HepG2 (cell line): ENCODE measurements around the gene MED22.

ENCODE experiments used
- CEBPB ChIP-seq: IDR thresholded peaks from 2 replicates; pipeline ENCODE4 v1.6.1; 2011; ENCODE audit warnings: low read depth, low read length, improper control_type of control experiment, borderline replicate concordance
- PRPF4 ChIP-seq: fragments of 200-400 bp; formaldehyde crosslinking; IDR thresholded peaks from 2 replicates; pipeline ENCODE4 v1.6.1; 2016; ENCODE audit warnings: low read length, low read depth; ENCODE audit not compliant: poor library complexity, severe bottlenecking
- RAD21 ChIP-seq: fragments of 450-650 bp; formaldehyde crosslinking; IDR thresholded peaks from 2 replicates; pipeline ENCODE4 v1.5.0; 2020; ENCODE audit warnings: mild to moderate bottlenecking
- SIN3A ChIP-seq: IDR thresholded peaks from 2 replicates; pipeline ENCODE4 v1.6.1; 2011; ENCODE audit warnings: low read depth, mild to moderate bottlenecking, control low read depth, low read length, borderline replicate concordance
- ZNF660 ChIP-seq: sonication (generic); formaldehyde crosslinking; IDR thresholded peaks from 2 replicates; pipeline ENCODE4 v1.5.1; 2020; ENCODE audit warnings: mild to moderate bottlenecking, low read depth, missing genetic modification reagents, borderline replicate concordance
- ZSCAN31 ChIP-seq: sonication (generic); formaldehyde crosslinking; IDR thresholded peaks from 2 replicates; pipeline ENCODE4 v1.5.0; 2020; ENCODE audit warnings: low read depth, mild to moderate bottlenecking, missing genetic modification reagents
- TF ChIP-seq, protein P1 (sequence below): sonication (generic); formaldehyde crosslinking; IDR thresholded peaks from 2 replicates; pipeline ENCODE4 v1.4.0; 2020; ENCODE audit warnings: mild to moderate bottlenecking, missing genetic modification reagents
- TF ChIP-seq, protein P2 (sequence below): sonication (generic); formaldehyde crosslinking; IDR thresholded peaks from 2 replicates; pipeline ENCODE4 v1.4.0; 2020; ENCODE audit warnings: missing genetic modification reagents, borderline replicate concordance

DNA sequence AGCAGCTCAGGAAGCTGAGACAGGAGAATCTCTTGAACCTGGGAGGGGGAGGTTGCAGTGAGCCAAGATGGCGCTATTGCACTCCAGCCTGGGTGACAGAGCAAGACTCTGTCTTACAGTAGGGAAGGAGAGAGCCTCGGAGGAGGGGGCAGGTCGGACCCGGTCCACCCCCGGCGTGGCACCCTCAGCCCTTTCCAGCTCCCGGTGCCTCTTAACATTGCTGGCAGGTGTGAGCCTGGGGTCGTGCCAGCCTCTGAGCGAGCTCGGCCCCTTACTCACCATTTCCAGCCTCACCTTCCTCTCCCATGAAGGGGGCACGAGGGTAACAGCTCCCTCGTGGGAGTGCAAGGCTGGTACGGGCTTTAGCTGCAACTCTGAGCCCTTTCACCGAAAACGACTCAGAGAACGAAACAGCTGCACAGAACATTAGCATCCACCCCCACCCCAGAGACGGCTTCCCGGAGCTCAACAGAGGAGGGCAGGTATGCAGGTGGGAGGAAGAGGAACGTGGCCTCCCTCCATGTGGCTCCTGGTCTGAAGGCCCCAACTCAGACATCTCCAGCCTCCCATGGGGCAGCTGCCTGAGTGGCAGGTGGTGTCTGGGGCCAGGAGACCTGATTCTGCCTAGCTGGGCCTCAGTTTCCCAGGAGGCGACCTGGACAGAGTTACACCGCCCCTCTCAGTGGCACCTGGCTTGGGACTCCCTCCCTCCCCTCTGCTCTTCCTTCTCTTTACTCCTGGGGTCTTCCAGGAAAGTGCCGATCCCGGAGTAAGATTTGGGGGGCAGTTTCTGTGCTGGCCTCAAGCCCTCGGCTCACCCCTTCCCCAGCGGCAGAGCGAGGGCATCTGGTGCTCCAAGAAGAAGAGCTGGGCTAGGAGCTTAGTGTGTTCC, 44.4 kb downstream of the MED22 start:
- TF ChIP-seq, protein P1, sequence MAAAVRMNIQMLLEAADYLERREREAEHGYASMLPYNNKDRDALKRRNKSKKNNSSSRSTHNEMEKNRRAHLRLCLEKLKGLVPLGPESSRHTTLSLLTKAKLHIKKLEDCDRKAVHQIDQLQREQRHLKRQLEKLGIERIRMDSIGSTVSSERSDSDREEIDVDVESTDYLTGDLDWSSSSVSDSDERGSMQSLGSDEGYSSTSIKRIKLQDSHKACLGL (CRISPR knock-in tag) = no peak
- TF ChIP-seq PRPF4 (no peak), RAD21 (CRISPR knock-in tag) (no peak), ZNF660 (no peak), CEBPB (no peak), ZSCAN31 (CRISPR knock-in tag) (no peak), SIN3A (no peak)
- TF ChIP-seq, protein P2, sequence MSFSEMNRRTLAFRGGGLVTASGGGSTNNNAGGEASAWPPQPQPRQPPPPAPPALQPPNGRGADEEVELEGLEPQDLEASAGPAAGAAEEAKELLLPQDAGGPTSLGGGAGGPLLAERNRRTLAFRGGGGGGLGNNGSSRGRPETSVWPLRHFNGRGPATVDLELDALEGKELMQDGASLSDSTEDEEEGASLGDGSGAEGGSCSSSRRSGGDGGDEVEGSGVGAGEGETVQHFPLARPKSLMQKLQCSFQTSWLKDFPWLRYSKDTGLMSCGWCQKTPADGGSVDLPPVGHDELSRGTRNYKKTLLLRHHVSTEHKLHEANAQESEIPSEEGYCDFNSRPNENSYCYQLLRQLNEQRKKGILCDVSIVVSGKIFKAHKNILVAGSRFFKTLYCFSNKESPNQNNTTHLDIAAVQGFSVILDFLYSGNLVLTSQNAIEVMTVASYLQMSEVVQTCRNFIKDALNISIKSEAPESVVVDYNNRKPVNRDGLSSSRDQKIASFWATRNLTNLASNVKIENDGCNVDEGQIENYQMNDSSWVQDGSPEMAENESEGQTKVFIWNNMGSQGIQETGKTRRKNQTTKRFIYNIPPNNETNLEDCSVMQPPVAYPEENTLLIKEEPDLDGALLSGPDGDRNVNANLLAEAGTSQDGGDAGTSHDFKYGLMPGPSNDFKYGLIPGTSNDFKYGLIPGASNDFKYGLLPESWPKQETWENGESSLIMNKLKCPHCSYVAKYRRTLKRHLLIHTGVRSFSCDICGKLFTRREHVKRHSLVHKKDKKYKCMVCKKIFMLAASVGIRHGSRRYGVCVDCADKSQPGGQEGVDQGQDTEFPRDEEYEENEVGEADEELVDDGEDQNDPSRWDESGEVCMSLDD (CRISPR knock-in tag) = no peak
